HG03196 (cell line): ENCODE measurements around the gene SP110.
A peak's percentile ranks its signal among the peaks of the same experiment; 100 is the strongest.
"Not testable (repeated sequence)": the region's sequence is repeated elsewhere in the genome, so short reads cannot be mapped to it uniquely, and the experiment has no call there.

Source experiments
- ATAC-seq: cut with Tn5 transposase; IDR thresholded peaks from one replicate; pipeline ENCODE4 v1.9.1; 2021; ENCODE audit not compliant: unreplicated experiment

Gene SP110

GRCh38 chr2:230225486-230225885 lies 5.7 kb upstream of the SP110 start, which contains the start of gene SP140:
SP140 (plus strand) TSS chr2:230225736; CDS start chr2:230225845, 109 bp downstream.
- peak; percentile 73 for ATAC-seq

GRCh38 chr2:230224458-230224857 lies 4.7 kb upstream of the SP110 start:
- ATAC-seq = no peak

GRCh38 chr2:230222829-230223228 lies 3.0 kb upstream of the SP110 start:
- ATAC-seq = not testable (repeated sequence)

- ATAC-seq = no peak
Measured at GRCh38 chr2:230221493-230221892, 1.7 kb upstream of the SP110 start.

GRCh38 chr2:230220347-230220969 lies 674 bp upstream of the SP110 start:
- ATAC-seq = no peak

- ATAC-seq = no peak
Measured at GRCh38 chr2:230218421-230218820, 1.4 kb downstream of the SP110 start.

- no peak for ATAC-seq
Measured at GRCh38 chr2:230217424-230217823, 2.4 kb downstream of the SP110 start.

- no peak for ATAC-seq
Measured at GRCh38 chr2:230216489-230216888, 3.3 kb downstream of the SP110 start.

GRCh38 chr2:230209422-230210051 lies 10.2 kb downstream of the SP110 start:
- peak; percentile 46 for ATAC-seq

- no peak for ATAC-seq
Measured at GRCh38 chr2:230208576-230208975, 11.2 kb downstream of the SP110 start.

GRCh38 chr2:230205721-230206120 lies 14.1 kb downstream of the SP110 start:
- ATAC-seq = no peak

- ATAC-seq = peak; percentile 54
Measured at GRCh38 chr2:230205034-230205433, 14.8 kb downstream of the SP110 start.

- peak; percentile 56 for ATAC-seq
Measured at GRCh38 chr2:230203110-230203676, 16.6 kb downstream of the SP110 start.

- ATAC-seq = peak; percentile 50
Measured at GRCh38 chr2:230202430-230203109, 17.2 kb downstream of the SP110 start.

- no peak for ATAC-seq
Measured at GRCh38 chr2:230184727-230185578, 34.8 kb downstream of the SP110 start.

GRCh38 chr2:230181195-230181594 lies 38.6 kb downstream of the SP110 start:
- ATAC-seq = no peak

- no peak for ATAC-seq
Measured at GRCh38 chr2:230179907-230180306, 39.9 kb downstream of the SP110 start.

- ATAC-seq = no peak
Measured at GRCh38 chr2:230178546-230179485, 41.0 kb downstream of the SP110 start.

- no peak for ATAC-seq
Measured at GRCh38 chr2:230176996-230177395, 42.8 kb downstream of the SP110 start.

- ATAC-seq = no peak
Measured at GRCh38 chr2:230174466-230174865, 45.3 kb downstream of the SP110 start.
